ENCODE results near the gene FBXW8. TPM values are rescaled to one million over a fixed set of nuclear protein-coding genes. Genes with fewer than 3 reads are reported as not detected.

The FBXW8 gene
- total RNA-seq, 4 donors from 2014 or later = 7.8 to 29.9 (median 10.3) TPM

- no peaks in the 10 kb centered on the region for H3K36me3 ChIP-seq
- no peak for TF ChIP-seq POLR2A (IDR thresholded peaks at IDR 0.05)
- TF ChIP-seq POLR2AphosphoS5 (IDR thresholded peaks at IDR 0.05) = no peak
- no peak for TF ChIP-seq EP300 (IDR thresholded peaks at IDR 0.05; ENCODE audit: low read depth)
- TF ChIP-seq CTCF (IDR thresholded peaks at IDR 0.05) = no peak
- in situ Hi-C loops (cut with MboI; ENCODE audit: low pct_ligation_motif_present in 1 of 4, low pct_unique_long_range_greater_than_20kb in 1 of 4, low sequenced_read_pairs in 3 of 4) (no loop called here), intact Hi-C loops (cut with DNase I; ENCODE audit: low total_unique reads) (no loop called here)
- no peak overlapping the region for H3K4me3 ChIP-seq
- peaks cover 0 to 9% (median 2%) of the 10 kb centered on the region in 4 donors for H3K4me1 ChIP-seq
- H3K9me3 ChIP-seq = no peaks in the 10 kb centered on the region
- no peak overlapping the region for H3K27ac ChIP-seq
- DNase-seq = no peak
- H3K27me3 ChIP-seq = no peaks in the 10 kb centered on the region
- 75 to 83% methylated on average over 4 to 10 of the region's 10 CpGs for WGBS, 2 donors (ENCODE audit: low coverage in 1 of 2)
Observed at GRCh38 chr12:117051380-117051779, 140.6 kb downstream of the FBXW8 start.

GRCh38 chr12:117052386-117053049 is 141.8 kb downstream of the FBXW8 start:
- in situ Hi-C loops (cut with MboI; ENCODE audit: low pct_ligation_motif_present in 1 of 4, low pct_unique_long_range_greater_than_20kb in 1 of 4, low sequenced_read_pairs in 3 of 4) (no loop called here), intact Hi-C loops (cut with DNase I; ENCODE audit: low total_unique reads) (no loop called here)
- Histone ChIP-seq H3K27ac (no peak overlapping the region), H3K9me3 (no peaks in the 10 kb centered on the region), H3K4me1 (peaks cover 0 to 9% (median 2%) of the 10 kb centered on the region in 4 donors), H3K4me3 (no peak overlapping the region), H3K27me3 (no peaks in the 10 kb centered on the region), H3K36me3 (no peaks in the 10 kb centered on the region)
- TF ChIP-seq POLR2A (IDR thresholded peaks at IDR 0.05) = no peak
- TF ChIP-seq CTCF (IDR thresholded peaks at IDR 0.05) = no peak
- no peak for TF ChIP-seq EP300 (IDR thresholded peaks at IDR 0.05; ENCODE audit: low read depth)
- TF ChIP-seq POLR2AphosphoS5 (IDR thresholded peaks at IDR 0.05) = no peak
- WGBS, 2 donors (ENCODE audit: low coverage in 1 of 2) = 63 to 67% methylated on average over 1 to 8 of the region's 8 CpGs
- no peak for DNase-seq

- in situ Hi-C loops (cut with MboI; ENCODE audit: low pct_ligation_motif_present in 1 of 4, low pct_unique_long_range_greater_than_20kb in 1 of 4, low sequenced_read_pairs in 3 of 4) (no loop called here), intact Hi-C loops (cut with DNase I; ENCODE audit: low total_unique reads) (no loop called here)
- no peaks in the 10 kb centered on the region for H3K36me3 ChIP-seq
- H3K4me1 ChIP-seq = peaks cover 0 to 5% (median under 1%) of the 10 kb centered on the region in 4 donors
- WGBS, 2 donors (ENCODE audit: low coverage in 1 of 2) = 76% methylated on average over 9 of the region's 9 CpGs; no CpG with 5 or more reads in 1 of the 2 donors
- no peaks in the 10 kb centered on the region for H3K9me3 ChIP-seq
- TF ChIP-seq POLR2A (IDR thresholded peaks at IDR 0.05) = no peak
- H3K4me3 ChIP-seq = no peak overlapping the region
- H3K27me3 ChIP-seq = no peaks in the 10 kb centered on the region
- no peak for DNase-seq
- no peak overlapping the region for H3K27ac ChIP-seq
Observed at GRCh38 chr12:117053050-117053400, 142.3 kb downstream of the FBXW8 start.

GRCh38 chr12:117053597-117054201 is 142.9 kb downstream of the FBXW8 start:
- H3K4me1 ChIP-seq = no peaks in the 10 kb centered on the region
- DNase-seq = no peak
- no peak overlapping the region for H3K4me3 ChIP-seq
- in situ Hi-C loops (cut with MboI; ENCODE audit: low pct_ligation_motif_present in 1 of 4, low pct_unique_long_range_greater_than_20kb in 1 of 4, low sequenced_read_pairs in 3 of 4) = no loop called here
- 89% methylated on average over 18 of the region's 18 CpGs; no CpG with 5 or more reads in 1 of the 2 donors for WGBS, 2 donors (ENCODE audit: low coverage in 1 of 2)
- H3K9me3 ChIP-seq = no peaks in the 10 kb centered on the region
- H3K27ac ChIP-seq = no peak overlapping the region
- no peaks in the 10 kb centered on the region for H3K36me3 ChIP-seq
- H3K27me3 ChIP-seq = no peaks in the 10 kb centered on the region
- intact Hi-C loops (cut with DNase I; ENCODE audit: low total_unique reads) = no loop called here
- TF ChIP-seq EP300 (IDR thresholded peaks at IDR 0.05; ENCODE audit: low read depth) = no peak
- TF ChIP-seq POLR2AphosphoS5 (IDR thresholded peaks at IDR 0.05) = no peak
- TF ChIP-seq CTCF (IDR thresholded peaks at IDR 0.05) = no peak
- TF ChIP-seq POLR2A (IDR thresholded peaks at IDR 0.05) = no peak

Data from transverse colon (tissue), 4 donors.